ENCODE data around the gene ORC4.

ORC4 gene

GRCh38 chr2:147916723-147917122 lies 103.8 kb downstream of the ORC4 start:
- no peaks in the 10 kb centered on the region for H3K9me3 ChIP-seq
- H3K4me2 ChIP-seq: no peak overlapping the region
- no peak overlapping the region for H3K27ac ChIP-seq
- no peak overlapping the region for H3K9ac ChIP-seq
- H3K4me1 ChIP-seq: peaks cover 13% of the 10 kb centered on the region
- no peaks in the 10 kb centered on the region for H3K27me3 ChIP-seq
- no peaks in the 10 kb centered on the region for H3K36me3 ChIP-seq
- H3K4me3 ChIP-seq: no peak overlapping the region
- H4K20me1 ChIP-seq: no peaks in the 10 kb centered on the region
- no peak for TF ChIP-seq Cebpa-rat (IDR thresholded peaks at IDR 0.05)

- Histone ChIP-seq H3K9me3 (no peaks in the 10 kb centered on the region), H3K27ac (no peak overlapping the region), H4K20me1 (no peaks in the 10 kb centered on the region), H3K27me3 (no peaks in the 10 kb centered on the region), H3K4me2 (no peak overlapping the region), H3K4me1 (peaks cover 13% of the 10 kb centered on the region), H3K36me3 (no peaks in the 10 kb centered on the region), H3K4me3 (no peak overlapping the region), H3K9ac (no peak overlapping the region)
- no peak for TF ChIP-seq Cebpa-rat (IDR thresholded peaks at IDR 0.05)
Measured at GRCh38 chr2:147916067-147916466, 104.5 kb downstream of the ORC4 start.

GRCh38 chr2:147913701-147914480 lies 106.6 kb downstream of the ORC4 start:
- Histone ChIP-seq H3K9ac (no peak overlapping the region), H3K4me3 (no peak overlapping the region), H3K4me2 (peak overlapping the region; percentile 1; the same call in 1 of the 2 replicates), H3K4me1 (peaks cover 13% of the 10 kb centered on the region), H3K36me3 (no peaks in the 10 kb centered on the region), H3K9me3 (no peaks in the 10 kb centered on the region), H3K27me3 (no peaks in the 10 kb centered on the region), H3K27ac (no peak overlapping the region), H4K20me1 (no peaks in the 10 kb centered on the region)
- no peak for TF ChIP-seq Cebpa-rat (IDR thresholded peaks at IDR 0.05)

- no peaks in the 10 kb centered on the region for H4K20me1 ChIP-seq
- H3K9ac ChIP-seq: no peak overlapping the region
- no peak for TF ChIP-seq Cebpa-rat (IDR thresholded peaks at IDR 0.05)
- no peak overlapping the region for H3K27ac ChIP-seq
- H3K4me2 ChIP-seq: no peak overlapping the region
- H3K4me3 ChIP-seq: no peak overlapping the region
- H3K36me3 ChIP-seq: no peaks in the 10 kb centered on the region
- H3K27me3 ChIP-seq: no peaks in the 10 kb centered on the region
- peaks cover 13% of the 10 kb centered on the region for H3K4me1 ChIP-seq
- no peaks in the 10 kb centered on the region for H3K9me3 ChIP-seq
Measured at GRCh38 chr2:147910990-147911473, 109.5 kb downstream of the ORC4 start.

- peaks cover 8% of the 10 kb centered on the region for H3K4me1 ChIP-seq
- no peak overlapping the region for H3K4me2 ChIP-seq
- no peak overlapping the region for H3K9ac ChIP-seq
- no peak overlapping the region for H3K4me3 ChIP-seq
- no peaks in the 10 kb centered on the region for H3K27me3 ChIP-seq
- H3K9me3 ChIP-seq: no peaks in the 10 kb centered on the region
- H4K20me1 ChIP-seq: no peaks in the 10 kb centered on the region
- no peak for TF ChIP-seq Cebpa-rat (IDR thresholded peaks at IDR 0.05)
- H3K36me3 ChIP-seq: no peaks in the 10 kb centered on the region
- H3K27ac ChIP-seq: no peak overlapping the region
Measured at GRCh38 chr2:147909178-147909577, 111.4 kb downstream of the ORC4 start.

GRCh38 chr2:147904051-147904450 lies 116.5 kb downstream of the ORC4 start:
- Histone ChIP-seq H3K9me3 (no peaks in the 10 kb centered on the region), H3K4me2 (no peak overlapping the region), H4K20me1 (no peaks in the 10 kb centered on the region), H3K27me3 (no peaks in the 10 kb centered on the region), H3K9ac (no peak overlapping the region), H3K4me1 (no peaks in the 10 kb centered on the region), H3K36me3 (no peaks in the 10 kb centered on the region), H3K4me3 (no peak overlapping the region), H3K27ac (no peak overlapping the region)
- no peak for TF ChIP-seq Cebpa-rat (IDR thresholded peaks at IDR 0.05)

- Histone ChIP-seq H3K9me3 (no peaks in the 10 kb centered on the region), H3K27me3 (no peaks in the 10 kb centered on the region), H4K20me1 (no peaks in the 10 kb centered on the region), H3K27ac (no peak overlapping the region), H3K4me3 (no peak overlapping the region), H3K9ac (no peak overlapping the region), H3K4me1 (peaks cover 5% of the 10 kb centered on the region), H3K4me2 (no peak overlapping the region), H3K36me3 (no peaks in the 10 kb centered on the region)
- TF ChIP-seq Cebpa-rat (IDR thresholded peaks at IDR 0.05): no peak
Measured at GRCh38 chr2:147888680-147889079, 131.9 kb downstream of the ORC4 start.

- no peaks in the 10 kb centered on the region for H3K27me3 ChIP-seq
- no peaks in the 10 kb centered on the region for H3K9me3 ChIP-seq
- H3K4me2 ChIP-seq: no peak overlapping the region
- H3K27ac ChIP-seq: no peak overlapping the region
- H3K4me1 ChIP-seq: peaks cover 5% of the 10 kb centered on the region
- no peak overlapping the region for H3K9ac ChIP-seq
- H3K4me3 ChIP-seq: no peak overlapping the region
- H3K36me3 ChIP-seq: no peaks in the 10 kb centered on the region
- no peak for TF ChIP-seq Cebpa-rat (IDR thresholded peaks at IDR 0.05)
- H4K20me1 ChIP-seq: no peaks in the 10 kb centered on the region
Measured at GRCh38 chr2:147886136-147886535, 134.4 kb downstream of the ORC4 start.

- H3K4me3 ChIP-seq: no peak overlapping the region
Measured at GRCh38 chr2:147884830-147885229, 135.7 kb downstream of the ORC4 start.

GRCh38 chr2:147882631-147883030 lies 137.9 kb downstream of the ORC4 start:
- H3K27me3 ChIP-seq: no peaks in the 10 kb centered on the region
- no peaks in the 10 kb centered on the region for H3K9me3 ChIP-seq
- H4K20me1 ChIP-seq: no peaks in the 10 kb centered on the region
- H3K4me1 ChIP-seq: peaks cover 5% of the 10 kb centered on the region
- no peak overlapping the region for H3K9ac ChIP-seq
- H3K4me3 ChIP-seq: no peak overlapping the region
- H3K36me3 ChIP-seq: no peaks in the 10 kb centered on the region
- no peak overlapping the region for H3K27ac ChIP-seq
- TF ChIP-seq Cebpa-rat (IDR thresholded peaks at IDR 0.05): no peak
- H3K4me2 ChIP-seq: no peak overlapping the region

More at GRCh38 chr2:147884830-147885229, 135.7 kb downstream of the ORC4 start:
- Histone ChIP-seq H3K9ac (no peak overlapping the region), H3K4me2 (no peak overlapping the region), H3K36me3 (no peaks in the 10 kb centered on the region), H4K20me1 (no peaks in the 10 kb centered on the region), H3K27me3 (no peaks in the 10 kb centered on the region), H3K27ac (no peak overlapping the region), H3K9me3 (no peaks in the 10 kb centered on the region), H3K4me1 (peaks cover 5% of the 10 kb centered on the region)
- TF ChIP-seq Cebpa-rat (IDR thresholded peaks at IDR 0.05): no peak

Data from BLaER1 (cell line).